GM23248 (cell line): Measurements from ENCODE around the gene M6PR.

Experiments
- EZH2 ChIP-seq: fragments of 200-600 bp; sonication (generic); IDR thresholded peaks from 2 replicates; pipeline ENCODE4 v1.6.1; 2018; ENCODE audit warnings: antibody characterized with exemption, mild to moderate bottlenecking; ENCODE audit not compliant: insufficient read depth, poor library complexity, severe bottlenecking
- EZH2phosphoT487 ChIP-seq: fragments of 200-600 bp; sonication (generic); IDR thresholded peaks from 2 replicates; pipeline ENCODE4 v1.6.1; 2018; ENCODE audit warnings: antibody characterized with exemption, moderate library complexity, mild to moderate bottlenecking, low read depth; ENCODE audit not compliant: insufficient read depth

DNA sequence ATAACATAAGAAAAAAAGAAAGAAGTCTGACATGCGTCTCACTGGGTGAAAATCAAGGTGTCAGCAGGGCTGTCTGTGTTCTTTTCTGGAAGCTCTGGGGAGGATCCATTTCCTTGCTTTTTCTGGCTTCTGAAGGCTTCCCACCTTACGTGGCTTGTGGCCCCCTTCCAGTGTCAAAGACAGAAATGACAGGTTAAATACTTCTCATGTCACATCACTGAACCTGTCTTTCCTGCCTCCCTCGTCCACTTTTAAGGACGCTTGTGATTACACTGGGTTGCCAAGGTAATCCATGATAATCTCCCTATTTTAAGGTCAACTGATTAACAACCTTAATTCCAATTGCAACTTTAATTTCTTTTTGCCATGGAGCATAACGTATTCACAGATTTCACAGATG is 39.7 kb downstream of the M6PR start:
- TF ChIP-seq EZH2phosphoT487 (no peak), EZH2 (no peak)
